ENCODE measurements around the gene PPAN. TPM values are rescaled to one million over a fixed set of nuclear protein-coding genes. Genes with fewer than 3 reads are reported as not detected.

Gene PPAN
- total and polyA plus RNA-seq, 3 donors from 2014 or later, result 39.3 to 68.1 (median 66.2) TPM

- Histone ChIP-seq H3K4me3 (no peak overlapping the region), H3K4me1 (no peaks in the 10 kb centered on the region), H3K27me3 (no peaks in the 10 kb centered on the region), H3K9me3 (no peaks in the 10 kb centered on the region), H3K36me3 (ENCODE audit: low read depth, missing control alignments) (no peaks in the 10 kb centered on the region), H3K27ac (no peak overlapping the region)
- no peak for TF ChIP-seq POLR2A (IDR thresholded peaks at IDR 0.05)
- no peak for TF ChIP-seq CTCF (IDR thresholded peaks at IDR 0.05)
- 75 to 77% methylated on average over 13 to 21 of the region's 22 CpGs for WGBS, 2 donors
- intact Hi-C loops (cut with DNase I; ENCODE audit: low total_unique reads), result no loop called here
- no peak for DNase-seq
These were observed 35.3 kb upstream of the PPAN start for GRCh38 chr19:10070730-10071446.

GRCh38 chr19:10074153-10074552, 32.0 kb upstream of the PPAN start:
- intact Hi-C loops (cut with DNase I; ENCODE audit: low total_unique reads), result no loop called here
- H3K27ac ChIP-seq, result no peak overlapping the region
- H3K4me3 ChIP-seq, result no peak overlapping the region
- 52 to 58% methylated on average over 2 of the region's 2 CpGs for WGBS, 2 donors
- no peaks in the 10 kb centered on the region for H3K4me1 ChIP-seq
- TF ChIP-seq CTCF (IDR thresholded peaks at IDR 0.05), result peak in 1 of 3 experiments; percentile 10
- TF ChIP-seq POLR2A (IDR thresholded peaks at IDR 0.05), result no peak
- no peaks in the 10 kb centered on the region for H3K9me3 ChIP-seq
- DNase-seq, result no peak
- no peaks in the 10 kb centered on the region for H3K27me3 ChIP-seq
- H3K36me3 ChIP-seq (ENCODE audit: low read depth, missing control alignments), result no peaks in the 10 kb centered on the region

- intact Hi-C loops (cut with DNase I; ENCODE audit: low total_unique reads), result no loop called here
- Histone ChIP-seq H3K9me3 (no peaks in the 10 kb centered on the region), H3K27me3 (no peaks in the 10 kb centered on the region), H3K36me3 (ENCODE audit: low read depth, missing control alignments) (no peaks in the 10 kb centered on the region), H3K4me1 (no peaks in the 10 kb centered on the region), H3K4me3 (no peak overlapping the region), H3K27ac (no peak overlapping the region)
- no peak for DNase-seq
- WGBS, 2 donors, result 79 to 82% methylated on average over 6 of the region's 6 CpGs
- no peak for TF ChIP-seq POLR2A (IDR thresholded peaks at IDR 0.05)
- TF ChIP-seq CTCF (IDR thresholded peaks at IDR 0.05), result no peak
These were observed 29.6 kb upstream of the PPAN start for GRCh38 chr19:10076535-10076934.

- H3K27ac ChIP-seq, result no peak overlapping the region
- 75 to 79% methylated on average over 8 of the region's 8 CpGs for WGBS, 2 donors
- no peak for TF ChIP-seq POLR2A (IDR thresholded peaks at IDR 0.05)
- TF ChIP-seq CTCF (IDR thresholded peaks at IDR 0.05), result no peak
- intact Hi-C loops (cut with DNase I; ENCODE audit: low total_unique reads), result no loop called here
- H3K36me3 ChIP-seq (ENCODE audit: low read depth, missing control alignments), result no peaks in the 10 kb centered on the region
- no peaks in the 10 kb centered on the region for H3K4me1 ChIP-seq
- no peaks in the 10 kb centered on the region for H3K9me3 ChIP-seq
- H3K4me3 ChIP-seq, result no peak overlapping the region
- H3K27me3 ChIP-seq, result no peaks in the 10 kb centered on the region
- DNase-seq, result no peak
These were observed 27.8 kb upstream of the PPAN start for GRCh38 chr19:10078329-10078728.

GRCh38 chr19:10079031-10079453, 27.1 kb upstream of the PPAN start:
- no peak for DNase-seq
- H3K9me3 ChIP-seq, result no peaks in the 10 kb centered on the region
- no peaks in the 10 kb centered on the region for H3K4me1 ChIP-seq
- H3K4me3 ChIP-seq, result no peak overlapping the region
- no peaks in the 10 kb centered on the region for H3K27me3 ChIP-seq
- intact Hi-C loops (cut with DNase I; ENCODE audit: low total_unique reads), result no loop called here
- H3K27ac ChIP-seq, result no peak overlapping the region
- no peaks in the 10 kb centered on the region for H3K36me3 ChIP-seq (ENCODE audit: low read depth, missing control alignments)
- TF ChIP-seq POLR2A (IDR thresholded peaks at IDR 0.05) (no peak), CTCF (IDR thresholded peaks at IDR 0.05) (no peak)
- WGBS, 2 donors, result 42 to 77% methylated on average over 7 of the region's 7 CpGs

All from testis (tissue), 3 donors.